HS-27A (cell line): Measurements from ENCODE around the gene GNG12.

Source experiments
- DNase-seq: peaks from one replicate; pipeline ENCODE4 v3.0.0-alpha.2; 2012; ENCODE audit warnings: low read depth, missing footprints

GNG12 gene

GRCh38 chr1:67753776-67754525 is 79.3 kb downstream of the GNG12 start:
- no peak for DNase-seq

- peak; percentile 48 for DNase-seq
Observed at GRCh38 chr1:67752306-67752705, 81.0 kb downstream of the GNG12 start.

DNA sequence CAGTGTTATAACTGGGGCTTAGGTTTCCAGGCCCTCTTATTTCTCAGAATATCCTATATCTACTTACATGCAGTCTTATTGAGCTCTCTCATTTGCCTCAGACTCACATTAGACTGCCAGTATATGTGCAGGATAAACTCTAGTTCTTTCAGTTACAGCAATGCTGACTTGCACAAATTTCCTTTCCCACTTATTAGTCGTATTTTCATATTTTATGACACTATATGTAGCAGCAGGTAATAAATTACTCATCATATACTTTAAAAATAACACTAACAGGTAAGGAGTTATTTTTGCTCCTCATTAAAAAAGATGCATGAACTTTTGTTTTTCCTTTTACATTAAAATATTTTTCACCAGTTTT is 82.6 kb downstream of the GNG12 start:
- DNase-seq = no peak

GRCh38 chr1:67749844-67750690 is 83.2 kb downstream of the GNG12 start:
- DNase-seq = peak; percentile 95

GRCh38 chr1:67749263-67749843 is 83.9 kb downstream of the GNG12 start:
- no peak for DNase-seq

DNA sequence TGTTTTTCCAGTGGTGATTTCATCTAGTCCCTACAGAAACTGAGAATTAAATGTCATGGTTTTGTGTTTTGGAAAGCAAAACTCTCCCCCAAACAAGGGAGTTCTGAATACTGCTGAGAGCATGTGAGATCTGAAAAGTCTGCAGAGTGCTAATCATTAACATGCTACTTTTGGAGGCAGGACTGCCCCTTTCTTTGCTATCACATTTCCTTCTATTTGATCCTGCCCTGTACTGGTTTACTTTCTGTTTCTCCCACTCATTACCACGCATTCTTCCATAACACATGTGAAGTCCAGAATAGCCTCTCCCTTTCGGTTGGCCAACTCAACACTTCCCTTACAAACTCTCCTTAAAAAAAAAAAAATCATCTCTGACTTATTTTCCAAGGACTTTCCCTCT is 84.6 kb downstream of the GNG12 start:
- DNase-seq = no peak

GRCh38 chr1:67747671-67748546 is 85.4 kb downstream of the GNG12 start:
- peak; percentile 76 for DNase-seq

DNA sequence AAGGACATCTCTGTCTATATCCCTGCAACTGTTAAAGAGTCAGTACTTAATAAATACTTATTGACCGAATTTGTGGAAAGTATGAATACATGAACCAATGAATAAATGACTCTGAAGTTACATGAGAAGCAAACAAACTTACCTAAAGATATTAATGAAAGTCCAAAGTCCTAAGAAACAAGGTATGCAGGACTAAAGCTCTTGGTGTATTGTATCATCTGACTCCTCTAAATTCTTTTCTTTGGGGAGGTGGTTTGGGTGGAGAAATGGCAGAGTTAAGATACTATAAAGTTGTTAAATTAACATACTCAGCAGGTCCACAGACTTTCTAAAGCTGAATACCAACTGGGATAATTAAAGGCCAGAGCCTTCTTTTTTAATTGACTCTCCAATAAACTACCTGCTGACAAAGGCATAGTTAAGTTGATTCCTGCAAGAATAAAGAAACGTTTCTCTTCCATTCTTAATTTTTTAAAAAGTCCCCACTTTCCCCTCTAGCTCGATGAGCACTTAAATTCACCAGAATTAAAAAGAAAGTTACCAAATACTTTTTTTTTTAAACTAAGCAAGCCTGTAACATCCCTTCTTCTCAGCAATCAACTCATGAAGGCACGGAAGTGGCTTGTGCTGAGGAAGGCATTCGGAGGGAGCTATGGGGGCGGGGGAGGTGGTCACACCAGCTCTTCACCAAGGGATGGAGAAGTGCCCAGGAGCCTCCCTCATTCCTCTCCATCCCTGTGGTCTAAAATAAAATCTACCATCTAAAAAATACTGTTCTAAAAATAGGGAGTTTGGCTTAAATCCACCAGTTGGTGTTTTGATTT is 87.2 kb downstream of the GNG12 start:
- DNase-seq = no peak

GRCh38 chr1:67743072-67743725 is 90.1 kb downstream of the GNG12 start:
- no peak for DNase-seq

DNA sequence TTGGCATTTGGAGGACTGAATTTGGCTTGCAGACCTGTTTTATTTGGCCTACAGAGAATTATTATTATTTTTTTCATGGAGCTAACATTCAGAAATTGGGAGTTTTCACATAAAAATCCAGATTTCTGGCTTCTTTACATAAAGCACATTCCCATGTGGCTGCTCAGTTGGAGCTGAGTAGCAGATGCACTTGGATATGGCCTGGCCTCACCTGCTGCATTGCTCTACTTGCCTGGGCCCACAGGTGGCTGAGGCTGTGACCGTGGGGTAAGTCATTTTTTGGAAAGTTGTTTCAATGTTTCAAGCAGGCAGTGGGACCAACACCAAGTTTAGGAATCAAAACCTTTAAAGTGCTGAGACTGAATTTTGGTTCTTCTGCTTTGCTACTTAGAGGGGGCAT is 91.5 kb downstream of the GNG12 start:
- no peak for DNase-seq

GRCh38 chr1:67741121-67741520 is 92.1 kb downstream of the GNG12 start:
- no peak for DNase-seq

GRCh38 chr1:67740543-67740942 is 92.7 kb downstream of the GNG12 start:
- no peak for DNase-seq

DNA sequence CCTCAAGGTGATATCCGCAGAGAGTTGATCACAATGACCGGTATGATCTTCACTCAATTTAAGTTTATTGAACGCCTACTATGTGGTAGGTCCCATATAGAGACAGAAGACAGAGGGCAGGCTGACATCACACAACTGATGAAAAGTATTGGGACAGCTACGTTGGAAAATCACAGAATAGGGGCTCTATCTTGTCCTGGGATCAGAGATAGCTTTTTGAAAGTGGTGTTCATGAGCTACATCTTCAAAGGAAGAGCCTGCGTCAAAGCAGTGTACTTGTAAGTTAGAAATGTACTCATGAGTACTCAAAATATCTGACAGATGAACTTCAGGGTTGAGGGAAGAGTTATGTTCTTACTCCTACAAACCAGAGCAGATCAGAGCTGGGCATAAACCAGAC is 93.9 kb downstream of the GNG12 start:
- no peak for DNase-seq

- no peak for DNase-seq
Observed at GRCh38 chr1:67738401-67738800, 94.9 kb downstream of the GNG12 start.

- DNase-seq = no peak
Observed at GRCh38 chr1:67737875-67738274, 95.4 kb downstream of the GNG12 start.

DNA sequence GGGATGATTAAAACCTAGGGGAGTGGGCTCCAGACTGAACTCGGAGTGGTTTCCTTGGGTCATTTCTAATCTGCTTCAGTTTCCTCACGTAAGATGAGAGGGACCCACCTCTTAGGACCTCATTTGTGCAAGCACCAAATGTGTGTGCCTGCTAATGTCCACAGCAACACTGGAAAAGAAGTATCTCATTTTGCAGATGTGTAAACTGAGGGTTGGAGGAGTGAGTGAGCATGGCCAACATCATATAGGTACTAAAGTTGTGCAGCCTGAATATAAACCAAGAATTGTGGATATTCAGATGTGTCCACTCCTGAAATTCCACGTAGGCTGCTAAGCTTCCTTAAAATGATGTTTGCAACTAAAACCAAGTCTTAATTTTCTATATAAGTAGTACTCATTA is 96.5 kb downstream of the GNG12 start:
- DNase-seq = no peak

GRCh38 chr1:67735806-67736627 is 97.2 kb downstream of the GNG12 start:
- DNase-seq = peak; percentile 80

- no peak for DNase-seq
Observed at GRCh38 chr1:67735206-67735605, 98.1 kb downstream of the GNG12 start.

GRCh38 chr1:67734323-67734690 is 99.0 kb downstream of the GNG12 start:
- no peak for DNase-seq
